Large intestine (tissue), 12 donors: ENCODE measurements around the gene TAAR1. TPM values are rescaled to one million over a fixed set of nuclear protein-coding genes. Genes with fewer than 3 reads are reported as not detected.
"Not testable (repeated sequence)": the region's sequence is repeated elsewhere in the genome, so short reads cannot be mapped to it uniquely, and the experiment has no call there.

Experiments
- DNase-seq, 2 donors: peaks; one replicate each; pipeline versions ENCODE4 v3.0.0 to v3.0.0-alpha.2; 2013
- H3K27ac ChIP-seq: one replicate; pipeline ENCODE4 v1.5.1; 2013; ENCODE audit warnings: low read length
- H3K27me3 ChIP-seq: 2 replicates; pipeline ENCODE4 v1.6.1; 2013; ENCODE audit warnings: low read length; ENCODE audit not compliant: control insufficient read depth, insufficient read depth
- H3K36me3 ChIP-seq: 2 replicates; pipeline ENCODE4 v1.6.1; 2013; ENCODE audit warnings: low read length; ENCODE audit not compliant: control insufficient read depth, insufficient read depth
- H3K4me1 ChIP-seq: one replicate; pipeline ENCODE4 v1.6.1; 2013; ENCODE audit warnings: low read length; ENCODE audit not compliant: control insufficient read depth, insufficient read depth
- H3K4me3 ChIP-seq: one replicate; pipeline ENCODE4 v1.5.1; 2013; ENCODE audit warnings: low read length
- H3K9me3 ChIP-seq: one replicate; pipeline ENCODE4 v1.6.1; 2013; ENCODE audit warnings: mild to moderate bottlenecking, low read depth, low read length, moderate library complexity; ENCODE audit not compliant: control insufficient read depth
- WGBS: methylation state at CpG from one replicate; pipeline ENCODE4 v1.1.5; 2013; ENCODE audit warnings: low lambda C conversion rate; ENCODE audit not compliant: insufficient coverage; 5-methylcytosine and 5-hydroxymethylcytosine counted together
- long read RNA-seq, 11 donors: transcript quantifications; one replicate each; lab custom pipeline, GENCODE V29; 2026
- polyA plus RNA-seq: library from polyadenylated mRNA; unstranded; fragments of 120-200 nt; gene quantifications from one replicate; pipeline ENCODE4 v1.2.1, GENCODE V29; 2013

The TAAR1 gene, protein sequence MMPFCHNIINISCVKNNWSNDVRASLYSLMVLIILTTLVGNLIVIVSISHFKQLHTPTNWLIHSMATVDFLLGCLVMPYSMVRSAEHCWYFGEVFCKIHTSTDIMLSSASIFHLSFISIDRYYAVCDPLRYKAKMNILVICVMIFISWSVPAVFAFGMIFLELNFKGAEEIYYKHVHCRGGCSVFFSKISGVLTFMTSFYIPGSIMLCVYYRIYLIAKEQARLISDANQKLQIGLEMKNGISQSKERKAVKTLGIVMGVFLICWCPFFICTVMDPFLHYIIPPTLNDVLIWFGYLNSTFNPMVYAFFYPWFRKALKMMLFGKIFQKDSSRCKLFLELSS
- polyA plus RNA-seq = not detected
- long read RNA-seq, donor 1 = 0 reads
- long read RNA-seq, donor 2 = 0 reads
- long read RNA-seq, donor 3 = 0 reads
- long read RNA-seq, donor 4 = 0 reads
- long read RNA-seq, donor 5 = 0 reads
- long read RNA-seq, donor 6 = 0 reads
- long read RNA-seq, donor 7 = 0 reads
- long read RNA-seq, donor 8 = 0 reads
- long read RNA-seq, donor 9 = 0 reads
- long read RNA-seq, donor 10 = 0 reads
- long read RNA-seq, donor 11 = 0 reads

DNA sequence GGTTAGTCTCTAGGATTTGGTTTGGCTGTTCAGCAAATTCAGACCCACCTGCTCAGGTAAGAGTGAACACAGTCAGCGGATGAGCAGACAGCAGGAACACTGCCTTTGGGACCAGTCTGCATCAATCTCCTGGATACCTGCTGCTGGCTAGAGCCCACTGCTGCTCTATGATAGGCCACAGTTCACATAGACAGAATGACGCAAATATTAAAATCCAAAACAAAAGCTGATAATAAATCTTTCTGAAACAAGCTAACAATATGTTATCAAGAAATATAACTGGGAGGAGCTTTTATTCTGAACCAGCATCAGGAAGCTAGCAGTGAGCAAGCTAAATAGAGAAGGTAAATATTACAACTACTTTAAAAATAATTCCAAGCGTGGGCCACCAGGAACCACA lies at the start of gene TAAR1:
TSS of gene TAAR1 (minus strand) at position 101 of the 400 bp plus-strand sequence. CDS start 13,179 bp downstream, outside the sequence.
- H3K4me1 ChIP-seq = no peaks in the 10 kb centered on the region
- WGBS = no CpG with 5 or more reads among the region's 3 CpGs
- no peaks in the 10 kb centered on the region for H3K27me3 ChIP-seq
- H3K27ac ChIP-seq = no peak within 1 kb of the TSS
- H3K9me3 ChIP-seq = no peaks in the 10 kb centered on the region
- H3K36me3 ChIP-seq = no peaks in the 10 kb centered on the region
- no peak within 1 kb of the TSS for H3K4me3 ChIP-seq
- DNase-seq = no peak

DNA sequence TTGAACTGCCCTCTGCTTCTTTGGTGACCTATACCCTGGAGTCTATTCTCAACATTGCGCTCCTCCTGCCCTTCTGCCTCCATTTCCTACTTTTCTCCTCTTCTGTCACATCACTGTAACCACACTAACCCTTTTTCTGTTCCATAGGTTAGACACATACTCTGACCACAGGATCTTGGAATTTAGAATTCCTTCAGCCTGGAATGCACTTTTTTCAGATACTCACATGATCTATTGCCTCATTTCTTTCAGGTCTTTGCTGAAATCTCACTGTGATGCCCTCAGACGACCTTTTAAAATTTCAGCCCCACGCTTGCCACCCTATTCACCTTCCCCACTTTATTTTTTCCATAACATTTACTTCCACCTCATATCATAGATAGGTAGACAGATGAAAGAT lies 49.8 kb upstream of the TAAR1 start:
- no peaks in the 10 kb centered on the region for H3K4me1 ChIP-seq
- H3K36me3 ChIP-seq = no peaks in the 10 kb centered on the region
- H3K27me3 ChIP-seq = no peaks in the 10 kb centered on the region
- no peak overlapping the region for H3K4me3 ChIP-seq
- H3K9me3 ChIP-seq = peaks cover 7% of the 10 kb centered on the region
- DNase-seq = no peak
- no peak overlapping the region for H3K27ac ChIP-seq
- WGBS = 40% methylated on average over 1 of the region's 3 CpGs

DNA sequence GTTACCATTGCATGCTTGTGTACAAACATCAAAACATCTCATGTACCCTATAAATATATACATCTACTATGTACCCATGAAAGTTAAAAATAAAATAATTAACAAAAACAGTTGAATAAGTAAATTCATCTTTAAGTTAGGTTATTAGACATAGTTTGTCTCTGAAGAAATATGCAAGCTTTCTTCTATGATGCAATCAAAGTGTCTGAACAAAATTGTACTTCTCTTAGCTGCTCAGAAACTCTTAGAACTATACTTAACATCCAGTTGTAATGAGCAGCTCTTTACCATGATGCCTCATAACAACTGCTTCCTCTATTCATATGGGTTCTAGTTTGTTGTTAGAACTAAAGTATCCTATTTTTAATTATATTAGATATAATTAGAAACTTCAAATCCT lies 49.0 kb upstream of the TAAR1 start:
- Histone ChIP-seq H3K36me3 (no peaks in the 10 kb centered on the region), H3K4me1 (no peaks in the 10 kb centered on the region), H3K27ac (no peak overlapping the region), H3K4me3 (no peak overlapping the region), H3K9me3 (peaks cover 7% of the 10 kb centered on the region), H3K27me3 (no peaks in the 10 kb centered on the region)
- DNase-seq = no peak

DNA sequence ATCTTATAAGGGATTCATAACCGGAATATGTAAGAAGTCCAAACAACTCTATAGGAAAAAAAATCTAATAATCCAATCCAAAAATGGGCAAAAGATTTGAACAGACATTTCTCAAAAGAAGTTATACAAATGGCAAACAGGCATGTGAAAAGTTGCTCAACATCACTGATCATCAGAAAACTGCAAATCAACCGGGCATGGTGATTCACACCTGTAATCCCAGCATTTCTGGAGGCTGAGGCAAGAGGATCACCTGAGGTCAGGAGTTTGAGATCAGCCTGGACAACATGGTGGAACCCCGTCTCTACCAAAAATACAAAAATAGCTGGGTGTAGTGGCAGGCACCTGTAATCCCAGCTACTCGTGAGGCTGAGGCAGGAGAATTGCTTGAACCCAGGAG lies 47.8 kb upstream of the TAAR1 start:
- not testable (repeated sequence) for H3K27me3 ChIP-seq, H3K9me3 ChIP-seq, H3K4me3 ChIP-seq, H3K27ac ChIP-seq, H3K36me3 ChIP-seq, DNase-seq, H3K4me1 ChIP-seq
- WGBS = no CpG with 5 or more reads among the region's 4 CpGs

DNA sequence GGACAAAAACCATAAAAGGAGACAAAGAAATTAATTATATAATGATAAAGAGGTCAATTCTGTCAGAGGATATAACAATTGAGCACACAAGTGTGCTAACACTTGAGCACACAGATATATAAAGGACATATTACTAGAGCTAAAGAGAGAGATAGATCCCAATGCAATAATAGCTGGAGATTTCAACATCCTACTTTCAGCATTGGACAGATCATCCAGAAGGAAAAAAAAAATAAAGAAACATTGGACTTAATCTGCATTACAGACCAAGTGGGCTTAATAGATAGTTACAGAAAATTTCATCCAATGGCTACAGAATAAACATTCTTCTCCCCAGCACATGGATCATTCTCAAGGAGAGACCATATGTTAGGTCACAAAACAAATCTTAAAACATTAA lies 45.0 kb upstream of the TAAR1 start:
- Histone ChIP-seq H3K4me3 (no peak overlapping the region), H3K4me1 (no peaks in the 10 kb centered on the region), H3K27ac (no peak overlapping the region), H3K9me3 (peaks cover 7% of the 10 kb centered on the region), H3K27me3 (no peaks in the 10 kb centered on the region), H3K36me3 (no peaks in the 10 kb centered on the region)
- DNase-seq = no peak

DNA sequence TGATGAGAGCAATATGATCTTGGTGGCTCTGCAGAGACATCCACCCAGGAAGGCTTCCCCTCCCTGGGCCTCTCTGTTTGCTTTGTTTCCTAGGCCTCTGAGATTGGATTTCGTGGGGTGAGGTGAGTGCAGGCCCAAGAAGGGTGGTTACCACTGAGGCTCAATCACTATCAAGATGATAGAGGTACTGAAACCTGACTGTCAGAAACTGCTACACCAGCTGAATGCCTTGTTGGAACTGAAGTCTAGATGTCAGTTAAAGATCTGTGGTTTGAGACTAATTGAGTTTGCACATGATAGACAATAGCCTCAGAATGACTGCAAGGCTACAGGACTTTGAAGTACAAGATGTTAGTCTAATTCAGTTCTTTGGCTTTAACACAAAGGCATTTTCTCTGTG lies 39.6 kb upstream of the TAAR1 start:
- no peak overlapping the region for H3K4me3 ChIP-seq
- no peak for DNase-seq
- H3K27ac ChIP-seq = no peak overlapping the region
- H3K36me3 ChIP-seq = no peaks in the 10 kb centered on the region
- no CpG with 5 or more reads among the region's 1 CpG for WGBS
- H3K9me3 ChIP-seq = peaks cover 11% of the 10 kb centered on the region
- H3K4me1 ChIP-seq = no peaks in the 10 kb centered on the region
- no peaks in the 10 kb centered on the region for H3K27me3 ChIP-seq

DNA sequence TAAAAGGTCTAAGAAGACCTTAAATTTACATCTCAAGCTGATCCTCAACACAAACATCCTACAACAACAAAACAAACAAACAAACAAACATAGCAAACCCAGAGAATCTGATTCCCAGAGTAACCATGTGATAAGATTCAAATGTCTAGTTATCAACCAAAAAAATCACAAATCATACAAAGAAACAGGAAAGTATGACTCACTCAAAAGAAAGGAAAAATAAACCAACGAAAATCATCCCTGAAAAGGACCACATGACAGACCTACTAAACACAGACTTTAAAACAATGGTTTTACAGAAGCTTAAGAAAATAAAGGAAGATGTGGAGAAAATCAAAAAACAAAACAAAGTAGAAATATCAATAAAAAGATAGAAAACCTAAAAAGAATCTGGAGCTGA lies 36.8 kb upstream of the TAAR1 start:
- H3K4me1 ChIP-seq = no peaks in the 10 kb centered on the region
- 45% methylated on average over 1 of the region's 1 CpG for WGBS
- H3K36me3 ChIP-seq = no peaks in the 10 kb centered on the region
- H3K4me3 ChIP-seq = no peak overlapping the region
- H3K27ac ChIP-seq = no peak overlapping the region
- DNase-seq = no peak
- H3K9me3 ChIP-seq = peaks cover 11% of the 10 kb centered on the region
- H3K27me3 ChIP-seq = no peaks in the 10 kb centered on the region

DNA sequence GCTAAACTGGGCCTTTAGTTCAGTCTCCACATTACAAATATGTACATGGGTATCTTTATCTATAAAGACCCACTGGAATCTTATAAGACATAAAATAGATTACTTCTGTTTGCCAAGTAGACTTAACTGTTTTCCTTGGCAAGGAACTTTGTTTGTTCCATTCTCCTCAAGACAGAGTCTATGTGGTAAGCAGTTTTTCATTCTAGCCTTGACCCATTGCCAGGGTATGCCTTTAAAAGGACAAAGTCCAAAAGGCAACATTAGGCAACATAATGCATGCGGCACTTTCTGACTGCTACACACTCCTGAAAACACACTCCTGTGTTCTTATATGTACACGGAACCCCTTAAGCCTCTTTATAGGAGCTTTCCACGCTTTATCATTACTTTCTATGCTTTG lies 34.5 kb upstream of the TAAR1 start:
- no peak overlapping the region for H3K27ac ChIP-seq
- H3K27me3 ChIP-seq = no peaks in the 10 kb centered on the region
- no peaks in the 10 kb centered on the region for H3K36me3 ChIP-seq
- no peaks in the 10 kb centered on the region for H3K4me1 ChIP-seq
- H3K9me3 ChIP-seq = peaks cover 11% of the 10 kb centered on the region
- H3K4me3 ChIP-seq = no peak overlapping the region
- 90% methylated on average over 2 of the region's 3 CpGs for WGBS
- DNase-seq = no peak

DNA sequence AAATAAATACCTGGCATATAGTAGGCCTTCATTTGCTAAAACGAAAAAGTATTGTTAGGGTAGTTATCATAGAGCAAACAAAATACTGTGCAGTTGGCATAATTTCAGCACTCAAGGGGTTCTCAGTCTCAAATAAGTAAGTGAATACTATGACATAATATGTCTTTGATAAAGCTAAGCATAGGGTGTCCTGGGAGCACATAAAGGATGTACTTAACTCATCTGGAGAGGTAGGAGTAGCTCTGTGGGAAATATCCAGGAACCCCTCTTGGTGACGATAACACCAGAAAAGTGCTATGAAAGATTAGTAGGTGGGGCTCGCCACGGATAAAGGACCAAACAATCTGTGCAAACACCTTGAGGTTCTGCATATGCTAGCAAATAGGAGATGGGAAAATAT lies 31.7 kb upstream of the TAAR1 start:
- H3K9me3 ChIP-seq = no peaks in the 10 kb centered on the region
- no peak overlapping the region for H3K4me3 ChIP-seq
- no peaks in the 10 kb centered on the region for H3K36me3 ChIP-seq
- H3K27me3 ChIP-seq = no peaks in the 10 kb centered on the region
- H3K27ac ChIP-seq = no peak overlapping the region
- H3K4me1 ChIP-seq = no peaks in the 10 kb centered on the region
- DNase-seq = no peak
- WGBS = 100% methylated on average over 1 of the region's 4 CpGs

DNA sequence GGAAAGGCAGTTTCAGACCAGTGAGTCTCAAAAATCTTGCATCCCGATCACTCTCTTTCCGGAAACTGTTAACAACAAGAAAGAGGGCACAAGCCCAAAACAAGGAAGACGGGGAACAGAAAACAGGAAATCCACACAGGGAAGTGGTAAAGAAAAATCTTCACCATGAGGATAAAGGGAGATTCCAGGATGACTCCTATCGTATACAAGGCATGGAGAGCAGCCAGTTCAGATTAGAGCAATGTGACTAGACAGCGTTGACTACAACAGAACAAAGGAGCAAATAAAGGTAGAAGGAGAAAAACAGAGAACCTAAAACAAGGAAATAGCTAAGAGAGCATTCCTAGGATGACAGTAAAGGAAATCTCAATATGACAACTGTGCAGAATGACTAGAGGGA lies 28.3 kb upstream of the TAAR1 start:
- Histone ChIP-seq H3K4me3 (no peak overlapping the region), H3K9me3 (no peaks in the 10 kb centered on the region), H3K4me1 (no peaks in the 10 kb centered on the region), H3K27me3 (no peaks in the 10 kb centered on the region), H3K36me3 (no peaks in the 10 kb centered on the region), H3K27ac (no peak overlapping the region)
- DNase-seq = no peak
- WGBS = 87% methylated on average over 3 of the region's 5 CpGs

DNA sequence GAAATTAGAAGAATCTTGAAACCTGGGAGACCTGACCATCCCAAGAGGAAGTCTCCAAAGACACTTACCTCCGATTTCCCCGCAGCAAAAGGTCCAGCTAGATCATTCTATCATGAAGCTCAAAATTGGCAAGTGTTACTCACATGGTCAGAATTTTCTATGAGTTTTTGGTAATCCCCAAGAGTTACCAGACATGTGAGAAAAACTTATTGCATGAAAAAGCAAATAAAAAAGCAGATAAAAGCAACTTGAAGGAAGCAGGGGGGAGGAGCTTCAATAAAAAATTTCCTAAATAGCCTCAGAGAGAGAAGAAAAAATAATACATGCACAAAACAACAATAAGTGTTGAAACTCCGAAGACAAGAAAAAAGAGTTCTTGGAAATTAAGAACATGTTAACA lies 27.5 kb upstream of the TAAR1 start:
- 89% methylated on average over 1 of the region's 3 CpGs for WGBS
- H3K36me3 ChIP-seq = no peaks in the 10 kb centered on the region
- H3K9me3 ChIP-seq = no peaks in the 10 kb centered on the region
- H3K27me3 ChIP-seq = no peaks in the 10 kb centered on the region
- no peak for DNase-seq
- H3K27ac ChIP-seq = no peak overlapping the region
- H3K4me1 ChIP-seq = no peaks in the 10 kb centered on the region
- H3K4me3 ChIP-seq = no peak overlapping the region
